GM23248 (cell line): Measurements from ENCODE around the gene BCAR1. TPM values are rescaled to one million over a fixed set of nuclear protein-coding genes. Genes with fewer than 3 reads are reported as not detected.

Experiments
- DNase-seq: peaks from one replicate; pipeline ENCODE4 v3.0.0-alpha.2; 2015
- H2AFZ ChIP-seq: fragments of 200-600 bp; sonication (generic); 2 replicates; pipeline ENCODE4 v1.6.1; 2016; ENCODE audit warnings: antibody characterized with exemption
- H3F3A ChIP-seq: fragments of 200-600 bp; sonication (generic); 2 replicates; pipeline ENCODE4 v1.6.1; 2016; ENCODE audit warnings: mild to moderate bottlenecking, antibody characterized with exemption, mixed run types; ENCODE audit not compliant: insufficient read depth
- H3K27ac ChIP-seq: fragments of 200-600 bp; sonication (generic); 2 replicates; pipeline ENCODE4 v1.5.1; 2016; ENCODE audit warnings: mild to moderate bottlenecking
- H3K27me3 ChIP-seq: fragments of 200-600 bp; sonication (generic); replicated peaks from 2 replicates; pipeline ENCODE4 v1.6.1; 2016; ENCODE audit warnings: mild to moderate bottlenecking; ENCODE audit not compliant: insufficient read depth
- H3K36me3 ChIP-seq: fragments of 200-600 bp; sonication (generic); 2 replicates; pipeline ENCODE4 v1.6.1; 2016; ENCODE audit warnings: low read depth, mild to moderate bottlenecking
- H3K4me1 ChIP-seq: fragments of 200-600 bp; sonication (generic); 2 replicates; pipeline ENCODE4 v1.6.1; 2016; ENCODE audit warnings: mild to moderate bottlenecking; ENCODE audit not compliant: insufficient read depth
- H3K4me2 ChIP-seq: fragments of 200-600 bp; sonication (generic); one replicate; pipeline ENCODE4 v1.6.1; 2016; ENCODE audit warnings: mild to moderate bottlenecking; ENCODE audit not compliant: unreplicated experiment
- H3K4me3 ChIP-seq: fragments of 200-600 bp; sonication (generic); 2 replicates; pipeline ENCODE4 v1.5.1; 2016; ENCODE audit warnings: mild to moderate bottlenecking
- H3K79me2 ChIP-seq: fragments of 200-600 bp; sonication (generic); 2 replicates; pipeline ENCODE4 v1.6.1; 2016; ENCODE audit warnings: mild to moderate bottlenecking; ENCODE audit not compliant: insufficient read depth
- H3K9ac ChIP-seq: fragments of 200-600 bp; sonication (generic); 2 replicates; pipeline ENCODE4 v1.6.1; 2016; ENCODE audit warnings: mild to moderate bottlenecking
- H3K9me2 ChIP-seq: fragments of 200-600 bp; sonication (generic); 2 replicates; pipeline ENCODE4 v1.6.1; 2016; ENCODE audit warnings: mixed run types, mild to moderate bottlenecking, moderate library complexity; ENCODE audit not compliant: insufficient read depth
- H3K9me3 ChIP-seq: fragments of 200-600 bp; sonication (generic); one replicate; pipeline ENCODE4 v1.6.1; 2017; ENCODE audit warnings: low read depth
- H4K20me1 ChIP-seq: fragments of 200-600 bp; sonication (generic); 2 replicates; pipeline ENCODE4 v1.6.0; 2016; ENCODE audit not compliant: insufficient read depth
- EZH2 ChIP-seq: fragments of 200-600 bp; sonication (generic); IDR thresholded peaks from 2 replicates; pipeline ENCODE4 v1.6.1; 2018; ENCODE audit warnings: antibody characterized with exemption, mild to moderate bottlenecking; ENCODE audit not compliant: insufficient read depth, poor library complexity, severe bottlenecking
- EZH2phosphoT487 ChIP-seq: fragments of 200-600 bp; sonication (generic); IDR thresholded peaks from 2 replicates; pipeline ENCODE4 v1.6.1; 2018; ENCODE audit warnings: antibody characterized with exemption, moderate library complexity, mild to moderate bottlenecking, low read depth; ENCODE audit not compliant: insufficient read depth
- WGBS, 2 experiments: methylation state at CpG; one replicate each; pipeline ENCODE4 v1.1.6; 2015 to 2017; ENCODE audit warnings: low lambda C conversion rate in 2 of 2, low coverage in 1 of 2; ENCODE audit errors: missing lambda C conversion rate in 2 of 2; 5-methylcytosine and 5-hydroxymethylcytosine counted together
- in situ Hi-C: fragments of 300-500 bp; cut with MboI; formaldehyde crosslinking; loops from 2 replicates; pipeline ENCODE4 v1.15.0; 2020
- polyA plus RNA-seq: library from polyadenylated mRNA; unstranded; fragments of >200 nt; fragmentation: Nextera tagmentation; extraction: Ambion mirVana; gene quantifications from 2 replicates; pipeline ENCODE4 v1.2.1, GENCODE V29; 2016
- total RNA-seq: library from RNA; depleted of rRNA; stranded (reverse); fragments of >200 nt; shearing (Covaris generic); gene quantifications from 2 replicates; pipeline ENCODE4 v1.2.3, GENCODE V29; 2014; rRNA removed

The BCAR1 gene
- total RNA-seq (84.0 and 87.0 TPM in 2 replicates), polyA plus RNA-seq (52.9 and 56.1 TPM in 2 replicates)

- Histone ChIP-seq H3K79me2 (peaks cover 92% of the 10 kb centered on the region), H3F3A (peaks cover 44% of the 10 kb centered on the region), H2AFZ (no peak within 1 kb of the TSS), H3K9me3 (no peaks in the 10 kb centered on the region), H3K9me2 (no peaks in the 10 kb centered on the region), H3K27me3 (no peaks in the 10 kb centered on the region), H3K36me3 (no peaks in the 10 kb centered on the region), H3K4me3 (peak within 1 kb of the TSS; percentile 93), H3K27ac (peak within 1 kb of the TSS; percentile 93), H3K4me1 (peaks cover 82% of the 10 kb centered on the region), H3K9ac (peak within 1 kb of the TSS; percentile 98), H3K4me2 (peak within 1 kb of the TSS; percentile 95), H4K20me1 (no peaks in the 10 kb centered on the region)
- no peak for TF ChIP-seq EZH2phosphoT487
- no peak for TF ChIP-seq EZH2
- in situ Hi-C loops = no loop called here
- peak; percentile 92 for DNase-seq
- WGBS, 2 experiments = 3 to 8% methylated on average over 26 to 68 of the region's 84 CpGs
Observed at GRCh38 chr16:75251280-75252048, at the start of gene BCAR1. BCAR1 (minus strand) TSS chr16:75251624; CDS start chr16:75251482, 142 bp downstream.

GRCh38 chr16:75298267-75298666 lies 46.8 kb upstream of the BCAR1 start:
- Histone ChIP-seq H3F3A (no peaks in the 10 kb centered on the region), H3K27ac (no peak overlapping the region), H3K4me3 (no peak overlapping the region), H3K9me3 (no peaks in the 10 kb centered on the region), H3K4me1 (no peaks in the 10 kb centered on the region), H3K9ac (no peak overlapping the region), H4K20me1 (no peaks in the 10 kb centered on the region), H3K36me3 (peaks cover 10% of the 10 kb centered on the region), H3K4me2 (no peak overlapping the region), H3K9me2 (no peaks in the 10 kb centered on the region), H3K27me3 (no peaks in the 10 kb centered on the region), H3K79me2 (no peaks in the 10 kb centered on the region), H2AFZ (no peak overlapping the region)
- WGBS, 2 experiments = 83 to 89% methylated on average over 6 of the region's 6 CpGs
- DNase-seq = no peak
- TF ChIP-seq EZH2phosphoT487 (no peak), EZH2 (no peak)
- in situ Hi-C loops = no loop called here

GRCh38 chr16:75296606-75297005 lies 45.2 kb upstream of the BCAR1 start:
- no peak overlapping the region for H3K4me2 ChIP-seq
- in situ Hi-C loops = no loop called here
- no peaks in the 10 kb centered on the region for H3F3A ChIP-seq
- no peaks in the 10 kb centered on the region for H4K20me1 ChIP-seq
- H3K4me1 ChIP-seq = no peaks in the 10 kb centered on the region
- no peak overlapping the region for H3K4me3 ChIP-seq
- 44 to 53% methylated on average over 1 of the region's 1 CpG for WGBS, 2 experiments
- no peaks in the 10 kb centered on the region for H3K79me2 ChIP-seq
- no peaks in the 10 kb centered on the region for H3K9me2 ChIP-seq
- no peaks in the 10 kb centered on the region for H3K27me3 ChIP-seq
- peaks cover 15% of the 10 kb centered on the region for H3K36me3 ChIP-seq
- no peak overlapping the region for H3K27ac ChIP-seq
- no peak overlapping the region for H3K9ac ChIP-seq
- DNase-seq = peak; percentile 26
- no peak overlapping the region for H2AFZ ChIP-seq
- H3K9me3 ChIP-seq = no peaks in the 10 kb centered on the region
- TF ChIP-seq EZH2 (no peak), EZH2phosphoT487 (no peak)

GRCh38 chr16:75294773-75295459 lies 43.5 kb upstream of the BCAR1 start:
- H3K9ac ChIP-seq = no peak overlapping the region
- no peak overlapping the region for H3K27ac ChIP-seq
- no peaks in the 10 kb centered on the region for H3K79me2 ChIP-seq
- no peak overlapping the region for H2AFZ ChIP-seq
- TF ChIP-seq EZH2 (no peak), EZH2phosphoT487 (no peak)
- H3K4me2 ChIP-seq = no peak overlapping the region
- no peaks in the 10 kb centered on the region for H3F3A ChIP-seq
- H3K9me2 ChIP-seq = no peaks in the 10 kb centered on the region
- no peaks in the 10 kb centered on the region for H3K9me3 ChIP-seq
- DNase-seq = no peak
- no peaks in the 10 kb centered on the region for H3K27me3 ChIP-seq
- in situ Hi-C loops = no loop called here
- peaks cover 15% of the 10 kb centered on the region for H3K36me3 ChIP-seq
- no peak overlapping the region for H3K4me3 ChIP-seq
- H4K20me1 ChIP-seq = no peaks in the 10 kb centered on the region
- WGBS, 2 experiments = 90 to 96% methylated on average over 6 of the region's 6 CpGs
- H3K4me1 ChIP-seq = no peaks in the 10 kb centered on the region
